Left ventricle myocardium inferior (tissue), 1 donor: ENCODE measurements around the gene CCNB2. TPM values are rescaled to one million over a fixed set of nuclear protein-coding genes. Genes with fewer than 3 reads are reported as not detected.
"Not testable (repeated sequence)": the region's sequence is repeated elsewhere in the genome, so short reads cannot be mapped to it uniquely, and the experiment has no call there.

Source experiments
- DNase-seq: peaks from one replicate; pipeline ENCODE4 v3.0.0-alpha.2; 2020
- H3K27ac ChIP-seq: fragments of 200-600 bp; replicated peaks from 2 replicates; pipeline ENCODE4 v1.8.0; 2021
- H3K27me3 ChIP-seq: fragments of 200-600 bp; 2 replicates; pipeline ENCODE4 v1.8.0; 2021; ENCODE audit warnings: low read depth
- H3K36me3 ChIP-seq: fragments of 200-600 bp; 2 replicates; pipeline ENCODE4 v1.8.0; 2021
- H3K4me1 ChIP-seq: fragments of 200-600 bp; 2 replicates; pipeline ENCODE4 v1.8.0; 2021
- H3K4me3 ChIP-seq: fragments of 200-600 bp; 2 replicates; pipeline ENCODE4 v1.8.0; 2021; ENCODE audit warnings: mild to moderate bottlenecking, moderate library complexity
- H3K9me3 ChIP-seq: fragments of 200-600 bp; replicated peaks from 2 replicates; pipeline ENCODE4 v1.8.0; 2021
- intact Hi-C: fragments of 100-400 bp; cut with micrococcal nuclease; formaldehyde crosslinking; loops from one replicate; pipeline ENCODE4 v1.11.0; 2022
- total RNA-seq: library from RNA; stranded (reverse); fragmentation: NEBNext Ultra II Directional; extraction: Animal tissue kit (Norgen Biotek cat#: 25700); gene quantifications from one replicate; pipeline ENCODE4 v1.2.1, GENCODE V29; 2021
- TF ChIP-seq, protein P1 (sequence below): fragments of 200-600 bp; IDR thresholded peaks from 2 replicates; pipeline ENCODE4 v1.8.0; 2021; ENCODE audit warnings: antibody characterized with exemption, mild to moderate bottlenecking, borderline replicate concordance
- donor health status: DM: no; HTN: yes; CAD: no; lungs with severe emphysema.

The CCNB2 gene
- total RNA-seq, 1 donor from 2014 or later = 0.55 TPM

DNA sequence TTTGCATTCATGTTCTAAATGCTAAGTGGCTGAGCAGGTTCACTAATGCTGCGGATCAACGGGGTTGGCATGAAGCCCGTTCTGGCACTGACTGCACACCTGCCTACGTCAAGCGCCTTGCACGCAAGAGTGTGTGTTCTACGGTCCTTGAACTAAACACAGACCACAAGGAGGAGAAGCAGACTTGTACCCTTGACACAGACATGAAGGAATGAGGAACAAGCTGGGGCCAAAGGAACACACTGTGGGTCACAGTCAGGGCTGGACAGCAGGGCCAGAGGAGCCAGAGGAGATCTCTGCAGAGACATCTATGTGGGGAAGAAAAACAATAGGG is 53.7 kb downstream of the CCNB2 start:
- intact Hi-C loops = no loop called here

DNA sequence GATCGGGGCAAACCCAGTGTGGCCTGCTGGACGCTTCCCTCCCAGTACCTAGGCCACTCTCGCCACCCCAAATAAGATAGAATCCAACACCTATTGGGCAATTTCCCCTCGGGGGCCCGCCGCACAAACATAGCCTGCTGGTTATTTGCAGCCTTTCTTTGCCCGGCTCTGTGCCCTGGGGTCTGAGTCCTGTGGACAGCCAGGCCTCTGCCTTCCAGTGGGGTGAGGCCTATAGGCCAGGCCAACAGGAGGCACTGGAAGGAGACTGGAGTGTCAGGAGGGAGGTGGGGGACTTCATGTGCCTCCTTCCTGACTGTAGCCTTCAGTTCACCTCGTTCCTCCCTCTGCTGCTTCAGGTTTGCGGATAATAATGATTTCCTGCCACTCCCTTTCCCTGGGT is 54.3 kb downstream of the CCNB2 start:
- DNase-seq = no peak
- TF ChIP-seq, protein P1, sequence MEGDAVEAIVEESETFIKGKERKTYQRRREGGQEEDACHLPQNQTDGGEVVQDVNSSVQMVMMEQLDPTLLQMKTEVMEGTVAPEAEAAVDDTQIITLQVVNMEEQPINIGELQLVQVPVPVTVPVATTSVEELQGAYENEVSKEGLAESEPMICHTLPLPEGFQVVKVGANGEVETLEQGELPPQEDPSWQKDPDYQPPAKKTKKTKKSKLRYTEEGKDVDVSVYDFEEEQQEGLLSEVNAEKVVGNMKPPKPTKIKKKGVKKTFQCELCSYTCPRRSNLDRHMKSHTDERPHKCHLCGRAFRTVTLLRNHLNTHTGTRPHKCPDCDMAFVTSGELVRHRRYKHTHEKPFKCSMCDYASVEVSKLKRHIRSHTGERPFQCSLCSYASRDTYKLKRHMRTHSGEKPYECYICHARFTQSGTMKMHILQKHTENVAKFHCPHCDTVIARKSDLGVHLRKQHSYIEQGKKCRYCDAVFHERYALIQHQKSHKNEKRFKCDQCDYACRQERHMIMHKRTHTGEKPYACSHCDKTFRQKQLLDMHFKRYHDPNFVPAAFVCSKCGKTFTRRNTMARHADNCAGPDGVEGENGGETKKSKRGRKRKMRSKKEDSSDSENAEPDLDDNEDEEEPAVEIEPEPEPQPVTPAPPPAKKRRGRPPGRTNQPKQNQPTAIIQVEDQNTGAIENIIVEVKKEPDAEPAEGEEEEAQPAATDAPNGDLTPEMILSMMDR = no peak
- intact Hi-C loops = no loop called here
- no peaks in the 10 kb centered on the region for H3K9me3 ChIP-seq
- no peaks in the 10 kb centered on the region for H3K27me3 ChIP-seq
- H3K36me3 ChIP-seq = peaks cover 83% of the 10 kb centered on the region
- no peak overlapping the region for H3K27ac ChIP-seq
- H3K4me1 ChIP-seq = no peaks in the 10 kb centered on the region
- no peak overlapping the region for H3K4me3 ChIP-seq

More for the DNA sequence above, 53.7 kb downstream of the CCNB2 start:
- H3K36me3 ChIP-seq = peaks cover 83% of the 10 kb centered on the region
- no peak for DNase-seq
- H3K4me3 ChIP-seq = no peak overlapping the region
- no peaks in the 10 kb centered on the region for H3K27me3 ChIP-seq
- no peaks in the 10 kb centered on the region for H3K4me1 ChIP-seq
- no peaks in the 10 kb centered on the region for H3K9me3 ChIP-seq
- TF ChIP-seq, protein P1 = no peak
- no peak overlapping the region for H3K27ac ChIP-seq

DNA sequence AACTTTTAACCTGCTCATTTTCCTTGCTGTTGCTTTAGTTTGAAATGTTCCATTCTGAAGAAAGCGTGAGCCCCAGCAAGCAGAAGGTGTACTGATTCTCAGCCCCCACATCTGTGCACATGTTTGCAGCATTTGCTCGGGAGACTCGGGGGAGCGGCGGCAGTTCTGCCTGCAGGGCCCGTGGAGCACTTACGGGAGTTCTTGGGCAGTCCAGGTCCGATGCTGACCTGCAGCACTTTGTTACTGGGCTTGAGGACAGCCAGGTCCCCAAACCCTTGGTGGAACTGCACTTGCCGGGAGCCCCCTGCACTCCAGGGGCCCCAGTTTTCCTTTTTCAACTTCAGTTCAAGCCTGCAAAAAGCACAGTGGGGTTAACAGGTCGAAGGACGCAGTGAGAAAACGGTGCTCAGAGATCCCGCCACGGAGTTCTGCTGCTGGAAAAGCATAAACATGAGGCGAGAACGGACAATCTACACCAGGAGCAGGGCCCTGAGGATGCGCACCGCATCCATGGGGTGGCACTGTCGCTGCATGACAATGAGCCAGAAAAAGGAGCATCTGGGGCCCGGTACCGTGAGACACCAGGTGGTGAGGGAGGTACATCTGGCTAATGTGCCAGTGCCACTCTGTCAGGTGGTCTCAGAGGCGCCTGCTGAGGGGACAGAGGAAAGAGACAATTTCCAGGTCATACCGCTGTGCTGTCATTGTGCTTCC is 56.1 kb downstream of the CCNB2 start:
- Histone ChIP-seq H3K27ac (no peak overlapping the region), H3K4me3 (no peak overlapping the region), H3K27me3 (no peaks in the 10 kb centered on the region), H3K9me3 (no peaks in the 10 kb centered on the region), H3K4me1 (no peaks in the 10 kb centered on the region), H3K36me3 (peaks cover 72% of the 10 kb centered on the region)
- TF ChIP-seq, protein P1 = peak; percentile 43
- DNase-seq = no peak
- intact Hi-C loops = loop anchor here (10.0 kb wide), 1 partner anchor 334 kb away; no protein-coding TSS in a partner anchor

DNA sequence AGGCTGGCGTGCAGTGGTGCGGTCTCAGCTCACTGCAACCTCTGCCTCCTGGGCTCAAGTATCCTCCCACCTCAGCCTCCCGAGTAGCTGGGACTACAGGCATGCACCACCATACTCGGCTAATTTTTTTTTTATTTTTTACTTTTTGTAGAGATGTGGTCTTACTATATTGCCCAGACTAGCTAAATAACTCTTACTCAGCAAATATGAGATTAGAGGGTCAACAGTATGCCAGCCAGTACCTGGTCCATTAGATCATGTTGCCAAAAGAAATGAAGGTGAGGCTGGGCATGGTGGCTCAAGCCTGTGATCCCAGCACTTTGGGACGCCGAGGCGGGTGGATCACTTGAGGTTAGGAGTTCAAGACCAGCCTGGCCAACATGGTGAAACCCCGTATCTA is 57.1 kb downstream of the CCNB2 start:
- not testable (repeated sequence) for H3K4me1 ChIP-seq, H3K27me3 ChIP-seq, H3K4me3 ChIP-seq, DNase-seq, H3K27ac ChIP-seq, H3K9me3 ChIP-seq
- peaks cover 62% of the 10 kb centered on the region for H3K36me3 ChIP-seq
- intact Hi-C loops = loop anchor here (10.0 kb wide), 1 partner anchor 333 kb away; no protein-coding TSS in a partner anchor

DNA sequence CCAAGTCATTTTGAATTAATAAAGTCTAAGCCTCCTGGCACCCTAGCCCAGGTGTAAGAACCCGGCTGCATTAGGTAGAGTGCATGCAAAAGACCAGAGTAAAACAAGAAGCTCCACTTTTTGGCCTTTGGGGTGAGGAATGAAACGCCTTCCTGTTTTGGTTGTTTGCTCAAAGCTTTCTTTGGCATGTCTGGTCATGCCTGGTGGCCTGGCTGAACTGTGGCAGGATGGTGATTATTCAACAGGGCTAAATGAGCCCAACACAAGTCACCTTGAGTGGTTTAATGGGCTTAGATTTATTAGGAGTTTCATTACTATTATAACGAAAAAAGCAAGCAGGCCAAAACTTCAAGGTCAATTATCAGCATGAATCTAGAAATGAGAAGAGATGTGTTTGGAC is 60.8 kb downstream of the CCNB2 start:
- intact Hi-C loops = loop anchor here (10.0 kb wide), 1 partner anchor 329 kb away; no protein-coding TSS in a partner anchor

DNA sequence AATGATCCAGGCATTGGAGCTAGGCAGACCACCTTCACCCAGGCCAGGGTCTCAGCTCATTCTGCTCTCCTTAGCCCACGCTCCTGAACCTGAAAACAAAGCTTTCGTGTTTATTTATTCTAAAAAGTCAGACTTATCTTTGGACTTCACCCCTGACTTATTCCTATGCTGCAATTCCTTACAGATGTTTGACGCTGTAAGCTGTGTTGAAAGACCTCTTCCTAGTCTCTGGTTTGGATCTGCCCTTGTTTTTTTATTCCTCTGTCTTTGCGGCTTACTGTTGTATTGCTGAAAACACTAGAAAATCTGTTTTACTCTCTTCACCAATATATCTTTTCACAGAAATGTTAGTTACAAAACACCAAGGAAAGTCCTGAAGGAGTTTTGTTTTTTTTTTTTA is 61.2 kb downstream of the CCNB2 start:
- H3K4me1 ChIP-seq = peaks cover 13% of the 10 kb centered on the region
- TF ChIP-seq, protein P1 = no peak
- no peak for DNase-seq
- H3K27me3 ChIP-seq = no peaks in the 10 kb centered on the region
- H3K9me3 ChIP-seq = no peaks in the 10 kb centered on the region
- no peak overlapping the region for H3K4me3 ChIP-seq
- intact Hi-C loops = loop anchor here (10.0 kb wide), 1 partner anchor 329 kb away; no protein-coding TSS in a partner anchor
- H3K36me3 ChIP-seq = peaks cover 48% of the 10 kb centered on the region
- no peak overlapping the region for H3K27ac ChIP-seq

More for the DNA sequence above, 60.8 kb downstream of the CCNB2 start:
- TF ChIP-seq, protein P1 = no peak
- Histone ChIP-seq H3K36me3 (peaks cover 48% of the 10 kb centered on the region), H3K9me3 (no peaks in the 10 kb centered on the region), H3K27me3 (no peaks in the 10 kb centered on the region), H3K4me3 (no peak overlapping the region), H3K4me1 (peaks cover 11% of the 10 kb centered on the region), H3K27ac (no peak overlapping the region)
- no peak for DNase-seq
